AG08395 (cell line): ENCODE results near the gene GNGT2.

Experiments
- DNase-seq: peaks from one replicate; pipeline ENCODE4 v3.0.0; 2012; ENCODE audit warnings: mixed read lengths, low spot score

The GNGT2 gene

GRCh38 chr17:49229076-49229804 is 18.9 kb upstream of the GNGT2 start:
- DNase-seq, result no peak

GRCh38 chr17:49227436-49228261 is 17.3 kb upstream of the GNGT2 start:
- peak; percentile 75 for DNase-seq

DNA sequence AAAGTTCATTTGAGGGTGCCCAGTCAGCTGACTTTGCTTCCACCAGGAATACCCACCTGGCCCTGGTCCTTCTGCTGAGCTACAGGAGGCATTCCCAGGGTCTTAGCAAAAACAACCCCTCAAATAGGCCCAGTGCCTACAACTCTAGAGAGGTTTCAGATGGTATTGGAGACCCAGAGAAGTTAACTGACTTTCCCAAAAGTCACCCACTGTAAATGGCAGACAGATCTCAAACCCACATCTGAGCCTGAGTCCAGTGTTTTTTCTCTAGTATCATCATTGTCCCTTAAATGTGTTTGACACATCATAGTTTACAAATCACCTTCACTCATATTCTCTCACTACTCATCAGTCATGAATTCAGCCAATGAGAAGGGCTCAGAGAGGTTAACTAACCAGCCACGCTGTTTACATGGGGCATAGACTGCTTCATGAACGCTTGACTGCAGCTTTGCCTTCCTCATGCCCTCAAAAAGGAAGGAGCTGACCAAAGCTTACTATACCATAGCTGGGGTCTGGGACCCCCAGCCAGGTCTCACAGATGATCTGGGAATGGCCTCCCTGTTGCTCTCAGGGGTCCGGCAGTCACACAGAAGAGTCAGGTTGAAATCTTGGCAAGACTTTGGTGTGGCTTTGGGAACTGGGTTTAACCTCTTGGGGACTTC is 16.5 kb upstream of the GNGT2 start:
- DNase-seq, result no peak

DNA sequence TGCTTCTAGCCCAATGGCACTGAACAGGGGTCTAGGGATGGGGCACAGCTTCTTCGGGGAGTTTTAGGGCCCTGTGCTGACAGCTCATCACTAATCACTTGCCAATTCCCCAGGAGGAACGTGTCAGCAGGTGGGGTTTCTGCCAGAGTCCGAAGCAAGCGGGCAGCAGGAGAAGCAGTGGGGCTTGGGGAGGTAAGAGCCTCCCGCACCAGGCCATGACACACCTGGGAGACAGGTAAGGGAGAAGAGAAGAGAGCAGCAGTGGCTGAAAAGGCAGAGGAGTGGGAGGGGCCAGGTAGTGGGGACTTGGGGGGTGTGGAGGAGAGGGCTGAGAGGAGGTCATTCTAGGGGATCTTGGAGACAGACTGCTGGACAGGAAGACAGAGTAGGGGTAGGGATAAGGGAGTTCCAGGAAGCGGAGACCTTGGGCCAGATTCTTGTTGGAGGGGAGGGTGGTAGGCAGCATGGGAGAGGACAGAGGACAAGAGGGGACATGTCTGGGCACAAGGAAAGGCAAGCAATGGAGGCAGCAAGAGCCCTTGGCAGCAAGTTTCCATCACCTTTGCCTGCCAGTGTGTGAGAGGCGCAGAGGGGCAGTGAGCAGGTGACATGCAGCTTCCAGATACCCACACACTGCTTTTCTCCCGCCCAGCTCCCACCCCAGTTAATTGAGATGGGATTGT is 15.3 kb upstream of the GNGT2 start:
- DNase-seq, result no peak

DNA sequence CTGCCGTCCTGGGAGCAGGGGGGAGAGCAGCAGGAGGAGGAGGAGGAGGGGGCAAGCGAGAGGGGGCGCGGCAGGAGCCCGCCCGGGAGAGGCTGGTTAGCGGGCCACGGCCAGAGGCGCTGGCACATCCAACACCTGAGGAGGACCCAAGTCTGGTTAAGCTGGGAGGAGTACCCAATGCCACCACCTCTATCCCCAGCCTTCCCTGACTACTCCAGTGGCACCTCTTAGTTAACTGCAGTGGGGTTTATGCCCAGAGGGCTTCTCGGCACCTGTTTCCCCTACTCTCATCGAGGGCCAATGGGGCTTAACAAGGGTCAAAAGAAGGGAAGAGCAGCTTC is 14.6 kb upstream of the GNGT2 start:
- DNase-seq, result no peak

DNA sequence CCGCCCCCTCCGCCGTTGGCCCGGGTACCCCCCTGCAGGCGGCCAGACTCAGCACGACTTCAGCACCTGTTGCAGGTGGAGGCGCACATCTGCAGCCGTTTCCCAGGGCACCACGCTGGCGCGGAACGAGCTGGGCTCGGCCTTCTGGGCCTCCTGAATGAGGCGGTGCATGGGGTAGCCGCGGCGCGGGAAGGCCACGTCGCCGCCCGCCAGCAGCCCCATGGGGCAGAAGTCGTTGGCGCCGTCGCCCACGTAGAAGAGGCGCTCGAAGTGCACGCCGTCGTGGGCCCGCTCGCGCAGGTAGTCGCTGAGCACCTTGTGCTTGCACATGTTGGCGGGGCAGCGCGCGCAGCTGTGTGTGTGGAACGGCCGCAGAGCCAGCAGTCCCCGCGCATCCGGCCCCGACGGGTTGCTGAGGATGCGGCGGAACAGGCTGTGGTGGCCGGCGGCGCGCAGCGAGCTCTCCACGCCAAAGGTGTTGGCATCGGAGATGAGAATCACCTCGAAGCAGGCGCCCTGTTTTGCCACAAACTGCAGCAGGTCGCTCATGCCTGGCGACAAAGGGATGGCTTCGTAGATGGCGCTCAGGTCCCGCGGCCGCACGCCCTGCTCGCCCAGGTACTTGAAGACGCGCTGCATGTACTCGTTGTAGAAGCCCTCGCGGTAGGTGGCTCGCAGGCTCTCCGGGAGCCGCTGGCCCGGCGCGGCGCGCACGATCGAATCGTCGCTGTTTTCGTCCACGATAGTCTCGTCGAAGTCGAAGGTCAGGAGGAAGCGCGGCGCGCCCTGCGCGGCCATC is 14.0 kb upstream of the GNGT2 start:
- DNase-seq, result no peak

- DNase-seq, result peak; percentile 67
Measured at GRCh38 chr17:49223517-49224197, 13.3 kb upstream of the GNGT2 start.

DNA sequence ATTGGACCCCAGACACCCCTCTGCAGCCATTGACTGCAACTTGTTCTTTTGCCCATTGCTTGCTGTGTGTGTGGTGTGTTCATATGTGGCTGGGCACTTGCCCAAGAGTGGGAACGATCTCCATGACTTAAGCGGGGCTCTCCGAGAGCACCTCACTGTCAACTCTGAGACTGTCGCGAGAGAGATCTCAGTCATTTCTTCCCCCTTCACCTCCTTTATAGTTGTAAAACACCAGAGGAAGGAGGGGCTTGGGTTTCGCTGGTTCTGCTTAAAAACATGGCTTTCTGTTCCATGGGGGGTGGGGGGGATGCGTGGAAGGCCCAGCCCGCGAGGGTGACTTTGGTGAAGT is 12.8 kb upstream of the GNGT2 start:
- no peak for DNase-seq

- no peak for DNase-seq
Measured at GRCh38 chr17:49219987-49220386, 9.6 kb upstream of the GNGT2 start.

GRCh38 chr17:49218941-49219913 is 8.9 kb upstream of the GNGT2 start:
- no peak for DNase-seq

GRCh38 chr17:49217651-49218413 is 7.5 kb upstream of the GNGT2 start:
- no peak for DNase-seq

DNA sequence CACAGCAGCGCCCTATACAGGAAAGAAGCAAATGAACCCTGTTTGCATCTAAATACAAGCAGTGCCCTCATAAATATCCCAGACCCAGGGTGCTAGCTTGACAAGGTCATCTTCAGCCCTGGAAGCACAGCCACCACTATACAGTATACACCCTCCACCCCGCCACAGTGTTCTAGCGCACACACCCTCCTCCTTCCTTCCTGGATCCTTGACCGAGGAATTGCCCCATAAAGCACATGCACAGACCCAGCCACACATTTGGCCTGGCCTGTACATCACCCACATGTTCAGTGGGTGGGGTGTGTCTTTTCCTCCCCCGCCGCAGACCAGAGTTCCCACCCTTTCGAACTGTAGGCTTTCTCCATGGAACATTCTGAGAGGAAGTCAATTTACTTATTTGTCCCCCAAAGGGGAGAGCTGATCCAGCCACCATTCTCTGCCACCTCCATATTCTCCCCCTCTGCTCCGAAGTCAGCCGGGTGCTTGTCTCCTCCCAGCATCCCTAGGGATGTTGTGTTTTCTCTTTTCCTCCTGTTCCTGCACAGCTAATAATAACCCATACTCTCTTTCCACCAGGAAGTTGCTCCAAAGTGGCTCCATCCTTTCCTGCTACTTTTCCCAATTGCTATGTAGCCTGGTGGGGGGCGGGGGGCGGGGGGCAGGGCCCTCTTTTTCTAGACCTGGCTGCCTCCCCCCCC is 6.7 kb upstream of the GNGT2 start:
- DNase-seq, result no peak

DNA sequence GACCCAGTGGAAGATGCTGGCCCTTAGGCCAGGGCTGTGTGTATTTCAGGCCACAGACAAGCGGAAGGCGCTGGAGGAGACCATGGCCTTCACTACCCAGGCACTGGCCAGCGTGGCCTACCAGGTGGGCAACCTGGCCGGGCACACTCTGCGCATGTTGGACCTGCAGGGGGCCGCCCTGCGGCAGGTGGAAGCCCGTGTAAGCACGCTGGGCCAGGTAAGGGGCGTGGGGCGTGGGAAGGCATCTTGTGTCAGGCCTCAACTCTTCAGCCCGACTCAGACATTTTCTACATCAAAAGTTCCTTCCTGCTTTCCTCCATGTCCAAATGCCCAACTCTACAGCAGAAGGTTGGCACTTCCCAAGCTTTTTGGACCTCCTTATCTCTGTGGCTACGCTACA is 6.1 kb upstream of the GNGT2 start:
- no peak for DNase-seq

DNA sequence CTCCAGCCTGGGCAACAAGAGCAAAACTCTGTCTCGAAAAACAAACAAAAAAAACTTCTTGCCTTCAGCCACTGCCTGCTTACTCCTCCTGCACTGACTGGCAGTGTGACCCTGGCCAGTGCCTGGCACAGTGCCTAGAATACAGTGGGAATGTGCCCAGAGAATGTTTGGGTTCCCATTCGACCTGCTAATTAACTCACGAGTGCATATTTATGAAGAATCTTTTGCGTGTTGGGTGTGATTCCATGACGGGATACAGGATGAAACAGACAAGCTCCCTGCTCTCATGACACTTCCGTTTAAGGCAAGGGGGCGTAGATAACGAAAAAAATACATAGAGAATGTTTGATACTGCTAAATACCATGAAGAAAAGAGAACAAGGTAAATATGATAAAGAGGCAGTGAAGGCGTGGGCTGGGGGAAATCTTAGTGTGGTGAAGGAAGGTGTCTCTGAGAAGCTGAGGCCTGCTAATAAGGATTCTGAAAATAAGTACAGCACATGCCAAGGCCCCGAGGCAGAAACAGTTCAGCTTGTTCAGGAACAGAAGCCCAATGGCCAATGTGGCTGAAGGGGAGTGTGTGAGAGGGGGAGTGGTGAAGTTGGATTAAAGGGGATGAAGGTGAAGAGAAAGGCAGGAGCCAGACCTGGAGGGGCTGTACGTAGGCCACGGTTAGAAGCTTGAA is 4.4 kb upstream of the GNGT2 start:
- DNase-seq, result no peak

- no peak for DNase-seq
Measured at GRCh38 chr17:49213847-49214246, 3.5 kb upstream of the GNGT2 start.

- DNase-seq, result no peak
Measured at GRCh38 chr17:49213399-49213798, 3.0 kb upstream of the GNGT2 start.

- DNase-seq, result no peak
Measured at GRCh38 chr17:49209061-49209571, 1.3 kb downstream of the GNGT2 start.

DNA sequence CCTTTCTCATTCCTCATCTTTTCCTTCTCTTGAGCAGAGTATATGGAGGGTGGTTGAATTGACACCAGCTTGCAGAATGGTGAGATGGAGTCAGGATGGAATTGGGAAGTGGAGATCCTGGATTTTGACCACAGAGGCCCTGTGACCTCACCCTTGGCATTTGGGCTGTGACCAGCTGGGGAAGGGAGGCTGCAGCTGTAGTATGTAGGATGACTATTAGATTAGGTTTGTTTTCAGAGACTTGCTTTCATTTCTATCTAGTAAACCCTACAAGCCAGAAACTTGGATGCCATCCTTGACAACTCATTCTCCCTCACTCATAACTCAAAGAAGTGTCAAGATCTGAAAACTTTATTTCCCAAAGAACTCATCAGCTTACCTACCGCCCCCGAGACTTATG is 5.9 kb downstream of the GNGT2 start:
- DNase-seq, result peak; percentile 56
